WTC11 (cell line): ENCODE results near the gene VSIR. TPM values are rescaled to one million over a fixed set of nuclear protein-coding genes. Genes with fewer than 3 reads are reported as not detected.

Experiments
- ATAC-seq: fragments of 200-7000 bp; cut with Tn5 transposase; 2 replicates; pipeline ENCODE4 v1.10.0; 2021; ENCODE audit warnings: mild to moderate bottlenecking, moderate library complexity
- CTCF ChIA-PET: fragments of 300-600 bp; sonication (Branson Sonifier 250); formaldehyde crosslinking; loops from one replicate; lab custom pipeline; 2021; ENCODE audit warnings: antibody characterized with exemption; lab: Charles Lee
- POLR2A ChIA-PET: fragments of 350-600 bp; sonication (Branson Sonifier 250); formaldehyde crosslinking; loops from one replicate; lab custom pipeline; 2021; ENCODE audit warnings: antibody characterized with exemption; lab: Charles Lee
- DNase-seq: peaks from one replicate; pipeline ENCODE4 v3.0.0; 2021; ENCODE audit warnings: low spot score
- H3K27ac Mint-ChIP-seq: 2 replicates; pipeline ENCODE4 v1.8.0; 2021; ENCODE audit warnings: mixed read lengths
- H3K27me3 Mint-ChIP-seq: 2 replicates; pipeline ENCODE4 v1.8.0; 2021; ENCODE audit warnings: low read depth, mild to moderate bottlenecking, moderate library complexity, mixed read lengths
- H3K36me3 Mint-ChIP-seq: 2 replicates; pipeline ENCODE4 v1.8.0; 2021; ENCODE audit warnings: mixed read lengths
- H3K4me1 Mint-ChIP-seq: 2 replicates; pipeline ENCODE4 v1.8.0; 2022; ENCODE audit warnings: mixed read lengths
- H3K4me3 Mint-ChIP-seq: 2 replicates; pipeline ENCODE4 v1.8.0; 2021; ENCODE audit warnings: mild to moderate bottlenecking, moderate library complexity, mixed read lengths
- H3K9me3 Mint-ChIP-seq: 2 replicates; pipeline ENCODE4 v1.8.0; 2021; ENCODE audit warnings: mixed read lengths
- ATF1 ChIP-seq: sonication (generic); formaldehyde crosslinking; IDR thresholded peaks from 2 replicates; pipeline ENCODE4 v1.8.1; 2023; ENCODE audit warnings: mild to moderate bottlenecking, moderate library complexity, missing genetic modification reagents
- ATF6 ChIP-seq: sonication (generic); formaldehyde crosslinking; IDR thresholded peaks from 2 replicates; pipeline ENCODE4 v1.8.1; 2023; ENCODE audit warnings: mild to moderate bottlenecking, missing genetic modification reagents
- CREB1 ChIP-seq: sonication (generic); formaldehyde crosslinking; IDR thresholded peaks from 2 replicates; pipeline ENCODE4 v1.8.0; 2023; ENCODE audit warnings: mild to moderate bottlenecking, missing genetic modification reagents
- E2F5 ChIP-seq: sonication (generic); formaldehyde crosslinking; IDR thresholded peaks from 2 replicates; pipeline ENCODE4 v1.8.1; 2022; ENCODE audit warnings: mild to moderate bottlenecking, moderate library complexity, missing genetic modification reagents
- FOXJ3 ChIP-seq: sonication (generic); formaldehyde crosslinking; IDR thresholded peaks from 2 replicates; pipeline ENCODE4 v1.9.0; 2021; ENCODE audit warnings: missing genetic modification reagents, mild to moderate bottlenecking, borderline replicate concordance
- FOXK1 ChIP-seq: sonication (generic); formaldehyde crosslinking; IDR thresholded peaks from 2 replicates; pipeline ENCODE4 v1.8.0; 2022; ENCODE audit warnings: mild to moderate bottlenecking, moderate library complexity, missing genetic modification reagents
- FOXP1 ChIP-seq: sonication (generic); formaldehyde crosslinking; IDR thresholded peaks from 2 replicates; pipeline ENCODE4 v1.8.0; 2022; ENCODE audit warnings: missing genetic modification reagents, mild to moderate bottlenecking, moderate library complexity, borderline replicate concordance
- NFATC4 ChIP-seq: fragments of 250-450 bp; sonication (Bioruptor Pico); IDR thresholded peaks from 2 replicates; pipeline ENCODE4 v1.9.0; 2021; ENCODE audit warnings: mild to moderate bottlenecking
- NFYB ChIP-seq: sonication (generic); formaldehyde crosslinking; conservative IDR thresholded peaks from 2 replicates; pipeline ENCODE4 v1.8.0; 2022; ENCODE audit warnings: low read depth, missing genetic modification reagents
- NR1H2 ChIP-seq: sonication (generic); formaldehyde crosslinking; IDR thresholded peaks from 2 replicates; pipeline ENCODE4 v1.9.0; 2021; ENCODE audit warnings: mild to moderate bottlenecking, moderate library complexity, missing genetic modification reagents
- NR2C2 ChIP-seq: sonication (generic); formaldehyde crosslinking; IDR thresholded peaks from 2 replicates; pipeline ENCODE4 v1.8.0; 2022; ENCODE audit warnings: mild to moderate bottlenecking, missing genetic modification reagents
- OVOL2 ChIP-seq: fragments of 250-450 bp; sonication (Bioruptor Pico); IDR thresholded peaks from 2 replicates; pipeline ENCODE4 v1.9.0; 2021; ENCODE audit warnings: mild to moderate bottlenecking, borderline replicate concordance
- PRRX2 ChIP-seq: fragments of 250-450 bp; sonication (Bioruptor Pico); IDR thresholded peaks from 2 replicates; pipeline ENCODE4 v1.8.0; 2021; ENCODE audit warnings: mild to moderate bottlenecking
- RORB ChIP-seq: fragments of 250-450 bp; sonication (Bioruptor Pico); IDR thresholded peaks from 2 replicates; pipeline ENCODE4 v1.9.0; 2021; ENCODE audit warnings: mild to moderate bottlenecking
- SOX15 ChIP-seq: fragments of 250-450 bp; sonication (Bioruptor Pico); IDR thresholded peaks from 2 replicates; pipeline ENCODE4 v1.9.0; 2021; ENCODE audit warnings: mild to moderate bottlenecking
- SP1 ChIP-seq: sonication (generic); formaldehyde crosslinking; conservative IDR thresholded peaks from 2 replicates; pipeline ENCODE4 v1.8.1; 2022; ENCODE audit warnings: missing genetic modification reagents
- TEAD4 ChIP-seq: sonication (generic); formaldehyde crosslinking; IDR thresholded peaks from 2 replicates; pipeline ENCODE4 v1.8.0; 2022; ENCODE audit warnings: mild to moderate bottlenecking, missing genetic modification reagents
- ZBTB43 ChIP-seq: sonication (generic); formaldehyde crosslinking; IDR thresholded peaks from 2 replicates; pipeline ENCODE4 v1.8.1; 2023; ENCODE audit warnings: mild to moderate bottlenecking, missing genetic modification reagents
- ZMAT4 ChIP-seq: fragments of 250-450 bp; sonication (Bioruptor Pico); IDR thresholded peaks from 2 replicates; pipeline ENCODE4 v1.9.0; 2021; ENCODE audit warnings: mild to moderate bottlenecking
- ZNF425 ChIP-seq: fragments of 250-450 bp; sonication (Bioruptor Pico); conservative IDR thresholded peaks from 2 replicates; pipeline ENCODE4 v1.9.0; 2021; ENCODE audit warnings: mild to moderate bottlenecking
- ZNF671 ChIP-seq: fragments of 250-450 bp; sonication (Bioruptor Pico); IDR thresholded peaks from 2 replicates; pipeline ENCODE4 v1.8.0; 2021; ENCODE audit warnings: mild to moderate bottlenecking
- total RNA-seq: library from RNA; stranded (reverse); gene quantifications from 3 replicates; pipeline ENCODE4 v1.2.3, GENCODE V29; 2021
- TF ChIP-seq, protein P1 (sequence below): sonication (generic); formaldehyde crosslinking; IDR thresholded peaks from 2 replicates; pipeline ENCODE4 v1.8.0; 2022; ENCODE audit warnings: mild to moderate bottlenecking, missing genetic modification reagents

VSIR gene
- total RNA-seq, 1 experiment from 2014 or later: 0.74 TPM

- no peak for TF ChIP-seq OVOL2
- TF ChIP-seq ZBTB43 (CRISPR knock-in tag): no peak
- TF ChIP-seq SOX15: no peak
- TF ChIP-seq CREB1 (CRISPR knock-in tag): no peak
- no peak for TF ChIP-seq NR1H2 (CRISPR knock-in tag)
- no peak for TF ChIP-seq NFATC4 (CRISPR knock-in tag)
- no peak for TF ChIP-seq E2F5 (CRISPR knock-in tag)
Observed at GRCh38 chr10:71710519-71710918, 62.8 kb downstream of the VSIR start (continued).

- Mint-ChIP-seq H3K4me1 (peaks cover 11% of the 10 kb centered on the region), H3K27ac (peak overlapping the region; percentile 31; the same call in 1 of the 2 replicates), H3K36me3 (no peaks in the 10 kb centered on the region), H3K9me3 (no peaks in the 10 kb centered on the region), H3K4me3 (no peak overlapping the region), H3K27me3 (no peaks in the 10 kb centered on the region; the same call in 1 of the 2 replicates)
- ATAC-seq (no peak), DNase-seq (no peak)
- CTCF ChIA-PET: interaction anchor here (0.6 to 5.9 kb wide), 55 partner anchors 10 to 405 kb away, joined by 3 to 158 read pairs (median 7); partner anchors contain the start of genes C10orf105, CDH23, SLC29A3 and VSIR
- POLR2A ChIA-PET: interaction anchor here (1.0 kb wide), 1 partner anchor 37 kb away, joined by 3 read pairs; no protein-coding TSS in a partner anchor
- TF ChIP-seq FOXK1 (CRISPR knock-in tag) (no peak), NFYB (no peak), RORB (CRISPR knock-in tag) (no peak), SP1 (CRISPR knock-in tag) (no peak), ZMAT4 (CRISPR knock-in tag) (no peak), E2F5 (CRISPR knock-in tag) (no peak), FOXJ3 (no peak), ZBTB43 (CRISPR knock-in tag) (no peak), ZNF425 (no peak), FOXP1 (CRISPR knock-in tag) (no peak), ZNF671 (CRISPR knock-in tag) (no peak), ATF1 (CRISPR knock-in tag) (no peak), NR2C2 (CRISPR knock-in tag) (no peak), TEAD4 (CRISPR knock-in tag) (no peak), ATF6 (CRISPR knock-in tag) (no peak), PRRX2 (no peak)
- TF ChIP-seq, protein P1, sequence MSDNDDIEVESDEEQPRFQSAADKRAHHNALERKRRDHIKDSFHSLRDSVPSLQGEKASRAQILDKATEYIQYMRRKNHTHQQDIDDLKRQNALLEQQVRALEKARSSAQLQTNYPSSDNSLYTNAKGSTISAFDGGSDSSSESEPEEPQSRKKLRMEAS (CRISPR knock-in tag): no peak
Observed at GRCh38 chr10:71708897-71709882, 64.1 kb downstream of the VSIR start.
